Adrenal gland (tissue), 19 donors: ENCODE results near the gene ZNF385A. TPM values are rescaled to one million over a fixed set of nuclear protein-coding genes. Genes with fewer than 3 reads are reported as not detected.
A peak's percentile ranks its signal among the peaks of the same experiment; 100 is the strongest.

ENCODE experiments used
- DNase-seq, 7 donors: peaks; one replicate each; pipeline ENCODE4 v3.0.0-alpha.2; 2019 to 2020
- H3K27ac ChIP-seq, 5 donors: fragments of 200-600 bp; sonication (generic) in 4 of 5; 1 replicate in 3 of 5; 2 replicates in 2 of 5; pipeline versions ENCODE4 v1.5.1 to v1.8.0; 2016 to 2020; ENCODE audit warnings: mild to moderate bottlenecking in 1 of 5
- H3K27me3 ChIP-seq: fragments of 200-600 bp; 2 replicates; pipeline ENCODE4 v1.8.0; 2021
- H3K36me3 ChIP-seq, 2 donors: fragments of 200-600 bp; replicated peaks in 1 of 2; 1 replicate in 1 of 2; 2 replicates in 1 of 2; pipeline versions ENCODE4 v1.5.1 to v1.8.0; 2018 to 2022
- H3K4me1 ChIP-seq, 2 donors: fragments of 200-600 bp; replicated peaks in 1 of 2; 1 replicate in 1 of 2; 2 replicates in 1 of 2; pipeline versions ENCODE4 v1.5.1 to v1.8.0; 2018 to 2021
- H3K4me3 ChIP-seq, 4 donors: fragments of 200-600 bp; sonication (generic) in 3 of 4; one replicate each; pipeline ENCODE4 v1.5.1; 2016 to 2018
- H3K9me3 ChIP-seq, 3 donors: fragments of 200-600 bp; sonication (generic) in 1 of 3; replicated peaks in 1 of 3; 1 replicate in 2 of 3; 2 replicates in 1 of 3; pipeline versions ENCODE4 v1.5.1 to v1.8.0; 2016 to 2021
- POLR2A ChIP-seq, 2 donors: fragments of 450-650 bp; IDR thresholded peaks; one replicate each; pipeline ENCODE4 v1.6.1; 2017; ENCODE audit warnings: antibody characterized with exemption in 2 of 2, mild to moderate bottlenecking in 2 of 2, moderate library complexity in 1 of 2
- WGBS, 4 donors: extraction: QIAGEN DNeasy Blood & Tissue Kit in 2 of 4; methylation state at CpG; one replicate each; pipeline versions ENCODE4 v1.1.5 to v1.1.7; 2013 to 2017; 5-methylcytosine and 5-hydroxymethylcytosine counted together
- intact Hi-C, 2 donors: fragments of 100-400 bp; cut with DNase I; formaldehyde crosslinking; loops; one replicate each; pipeline versions ENCODE4 v1.14.1 to v1.15.0; 2022 to 2023
- long read RNA-seq, 10 donors: library from polyadenylated mRNA in 3 of 10; unstranded in 2 of 10; stranded (forward) in 1 of 10; transcript quantifications; one replicate each; pipeline ENCODE4 v2.0.0 and lab custom pipeline, GENCODE V29; 2021 to 2026
- polyA plus RNA-seq, 3 donors: library from polyadenylated mRNA; stranded (reverse); fragments of 200-250 nt in 2 of 3; fragments of 350-450 nt in 1 of 3; fragmentation: Illumina TruSeq in 1 of 3; extraction: RNeasy Lipid Tissue Mini Kit (QIAGEN cat#74804) in 1 of 3; gene quantifications; one replicate each; pipeline ENCODE4 v1.2.3, GENCODE V29; 2013 to 2014
- total RNA-seq, 9 donors: library from RNA; depleted of rRNA in 4 of 9; stranded (reverse); fragments of >200 nt in 4 of 9; fragments of 120-200 nt in 1 of 9; fragmentation: NEBNext Ultra II Directional in 1 of 9; extraction: Animal tissue kit (Norgen Biotek cat#: 25700) in 1 of 9; gene quantifications; one replicate each; pipeline versions ENCODE4 v1.1.0 to v1.2.4, GENCODE V29; 2013 to 2023
- TF ChIP-seq, protein P1 (sequence below), 6 experiments: fragments of 450-650 bp in 4 of 6; fragments of 200-600 bp in 2 of 6; sonication (generic) in 1 of 6; IDR thresholded peaks; 1 replicate in 5 of 6; 2 replicates in 1 of 6; pipeline versions ENCODE4 v1.5.1 to v1.8.0; 2016 to 2021; ENCODE audit warnings: antibody characterized with exemption in 6 of 6, mild to moderate bottlenecking in 2 of 6, moderate library complexity in 1 of 6
- donor health status: healthy with polysubstance abuse.
- donor health status: Bipolar disorder and iron deficiency.
- donor health status: DM: yes; HTN: yes; CAD: no.
- donor health status: DM: no; HTN: no; CAD: no.
- donor health status: DM: no; HTN: no; CAD: no.
- donor health status: DM: yes; HTN: yes; CAD: no.

Gene ZNF385A
- total RNA-seq (10 to 100 TPM in 6 of 9 donors, 1 to 10 TPM in 2, under 1 TPM in 1; 0.94 to 38.2 (median 13.0) TPM), polyA plus RNA-seq (10 to 100 TPM in 2 of 3 donors, 1 to 10 TPM in 1; 2.7 to 28.0 (median 24.3) TPM)
- long read RNA-seq, donor 1 = 0 reads
- long read RNA-seq, donor 2 = 0 reads
- long read RNA-seq, donor 3 = 0 reads
- long read RNA-seq, donor 4, partial matches to known transcripts = 0 of 1 reads
- long read RNA-seq, donor 4, other reads (novel, unspliced or antisense) = 1 of 1 reads
- long read RNA-seq, donor 5, partial matches to known transcripts = 1 of 11 reads
- long read RNA-seq, donor 5, other reads (novel, unspliced or antisense) = 3 of 11 reads
- long read RNA-seq, donor 6 = 0 reads
- long read RNA-seq, donor 7 = 0 reads
- long read RNA-seq, donor 8, partial matches to known transcripts = 0 of 1 reads
- long read RNA-seq, donor 8, other reads (novel, unspliced or antisense) = 0 of 1 reads
- long read RNA-seq, donor 9 = 0 reads
- long read RNA-seq, donor 10 = 0 reads

GRCh38 chr12:54384591-54385041, at the start of gene ZNF385A:
ZNF385A (minus strand) TSS chr12:54384733; CDS start chr12:54384514, 219 bp downstream.
- Histone ChIP-seq H3K36me3 (no peaks in the 10 kb centered on the region), H3K9me3 (no peaks in the 10 kb centered on the region), H3K4me3 (no peak within 1 kb of the TSS), H3K27ac (peak within 1 kb of the TSS in 3 of 5 donors; percentile 27 to 81 (median 47)), H3K27me3 (no peaks in the 10 kb centered on the region), H3K4me1 (peaks cover 6 to 9% of the 10 kb centered on the region in 2 donors)
- TF ChIP-seq, protein P1, sequence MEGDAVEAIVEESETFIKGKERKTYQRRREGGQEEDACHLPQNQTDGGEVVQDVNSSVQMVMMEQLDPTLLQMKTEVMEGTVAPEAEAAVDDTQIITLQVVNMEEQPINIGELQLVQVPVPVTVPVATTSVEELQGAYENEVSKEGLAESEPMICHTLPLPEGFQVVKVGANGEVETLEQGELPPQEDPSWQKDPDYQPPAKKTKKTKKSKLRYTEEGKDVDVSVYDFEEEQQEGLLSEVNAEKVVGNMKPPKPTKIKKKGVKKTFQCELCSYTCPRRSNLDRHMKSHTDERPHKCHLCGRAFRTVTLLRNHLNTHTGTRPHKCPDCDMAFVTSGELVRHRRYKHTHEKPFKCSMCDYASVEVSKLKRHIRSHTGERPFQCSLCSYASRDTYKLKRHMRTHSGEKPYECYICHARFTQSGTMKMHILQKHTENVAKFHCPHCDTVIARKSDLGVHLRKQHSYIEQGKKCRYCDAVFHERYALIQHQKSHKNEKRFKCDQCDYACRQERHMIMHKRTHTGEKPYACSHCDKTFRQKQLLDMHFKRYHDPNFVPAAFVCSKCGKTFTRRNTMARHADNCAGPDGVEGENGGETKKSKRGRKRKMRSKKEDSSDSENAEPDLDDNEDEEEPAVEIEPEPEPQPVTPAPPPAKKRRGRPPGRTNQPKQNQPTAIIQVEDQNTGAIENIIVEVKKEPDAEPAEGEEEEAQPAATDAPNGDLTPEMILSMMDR (IDR thresholded peaks at IDR 0.05) = no peak
- TF ChIP-seq POLR2A (IDR thresholded peaks at IDR 0.05) = no peak
- WGBS, 4 donors = 82 to 100% (median 85%) methylated on average over 1 of the region's 1 CpG; no CpG with 5 or more reads in 1 of the 4 donors
- DNase-seq = peak in 2 of 7 donors; percentile 49 to 51
- intact Hi-C loops = no loop called here

GRCh38 chr12:54432815-54433164, 48.3 kb upstream of the ZNF385A start:
- TF ChIP-seq, protein P1 (IDR thresholded peaks at IDR 0.05) = no peak
- no peak for TF ChIP-seq POLR2A (IDR thresholded peaks at IDR 0.05)
- peak in 1 of 7 donors; percentile 23 for DNase-seq
- WGBS, 4 donors = 81 to 87% (median 84%) methylated on average over 3 to 4 of the region's 4 CpGs
- Histone ChIP-seq H3K27me3 (no peaks in the 10 kb centered on the region), H3K9me3 (no peaks in the 10 kb centered on the region), H3K36me3 (no peaks in the 10 kb centered on the region), H3K4me3 (no peak overlapping the region), H3K4me1 (peaks cover 0 to 23% of the 10 kb centered on the region in 2 donors), H3K27ac (peak overlapping the region in 2 of 5 donors; percentile 13 to 80)
- intact Hi-C loops = no loop called here

DNA sequence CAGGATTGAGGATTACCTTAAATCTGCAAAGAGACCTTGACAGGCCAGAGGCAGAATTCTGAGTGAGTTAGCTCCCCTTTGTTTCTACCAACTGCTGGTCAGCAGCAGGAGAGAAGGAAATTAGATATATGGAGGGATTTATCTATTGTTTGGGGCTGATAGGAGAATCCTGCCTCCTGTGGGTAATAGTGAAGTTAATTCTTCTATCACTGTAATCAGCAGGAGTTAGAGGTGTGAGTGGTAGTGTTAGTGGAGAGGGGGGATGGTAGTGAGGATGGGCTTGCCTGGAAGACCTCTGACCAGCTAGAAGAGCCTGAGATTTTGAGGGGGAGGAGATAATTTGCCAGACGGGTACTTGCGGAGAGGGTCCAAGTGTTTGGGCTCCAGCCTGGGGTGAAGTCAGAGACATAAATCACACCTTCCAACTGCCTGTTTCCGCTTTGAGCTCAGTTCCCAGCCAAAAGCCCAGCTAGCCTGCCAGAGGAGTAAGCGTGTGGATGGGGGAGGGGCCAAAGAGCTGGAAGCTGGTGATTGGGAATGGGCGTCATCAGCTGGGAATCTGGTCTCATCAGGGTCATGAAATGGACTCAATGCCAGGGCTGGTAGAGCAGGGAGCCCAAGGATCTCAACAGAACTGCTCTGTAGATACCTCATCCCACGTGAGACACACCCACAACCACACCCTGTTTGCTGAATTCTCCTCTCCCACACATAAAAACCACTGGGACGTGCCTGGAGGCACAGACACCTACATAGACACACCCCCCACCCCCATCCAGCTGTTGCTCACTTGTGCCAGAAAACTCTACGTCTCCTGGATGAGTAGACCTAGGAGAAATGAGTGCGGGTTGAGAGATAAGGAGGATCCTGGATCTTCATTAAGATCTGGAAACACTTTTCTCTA, 47.6 kb upstream of the ZNF385A start:
- DNase-seq = peak; percentile 65 to 93 (median 84)
- WGBS, 4 donors = 32 to 57% (median 44%) methylated on average over 7 to 9 of the region's 9 CpGs
- H3K36me3 ChIP-seq = no peaks in the 10 kb centered on the region
- no peaks in the 10 kb centered on the region for H3K9me3 ChIP-seq
- intact Hi-C loops = no loop called here
- H3K4me3 ChIP-seq = no peak overlapping the region
- no peak for TF ChIP-seq POLR2A (IDR thresholded peaks at IDR 0.05)
- TF ChIP-seq, protein P1 (IDR thresholded peaks at IDR 0.05) = no peak
- no peaks in the 10 kb centered on the region for H3K27me3 ChIP-seq
- peaks cover 0 to 23% of the 10 kb centered on the region in 2 donors for H3K4me1 ChIP-seq
- peak overlapping the region in 2 of 5 donors; percentile 13 to 80 for H3K27ac ChIP-seq
